CD4-positive, CD25-positive, alpha-beta regulatory T cell (primary cell): Measurements from ENCODE around the gene SUCLG2. TPM values are rescaled to one million over a fixed set of nuclear protein-coding genes. Genes with fewer than 3 reads are reported as not detected.

ENCODE experiments used
- ATAC-seq, 2 donors: fragments of 150-1000 bp; cut with Tn5 transposase; one replicate each; pipeline ENCODE4 v1.10.0; 2021; ENCODE audit warnings: low read depth in 2 of 2, moderate number of reproducible peaks in 2 of 2, moderate library complexity in 1 of 2
- DNase-seq, 3 donors: peaks; one replicate each; pipeline versions ENCODE4 v3.0.0 to v3.0.0-alpha.2; 2012 to 2022; ENCODE audit warnings: mixed read lengths in 1 of 3
- H3K27ac ChIP-seq: one replicate; pipeline ENCODE4 v1.7.0; 2013; ENCODE audit warnings: mild to moderate bottlenecking, low read length; ENCODE audit not compliant: insufficient read depth, poor library complexity, severe bottlenecking
- H3K27me3 ChIP-seq: one replicate; pipeline ENCODE4 v1.7.0; 2013; ENCODE audit warnings: low read length; ENCODE audit not compliant: control insufficient read depth, insufficient read depth
- H3K36me3 ChIP-seq: one replicate; pipeline ENCODE4 v1.7.0; 2013; ENCODE audit warnings: mild to moderate bottlenecking, low read length, moderate library complexity; ENCODE audit not compliant: control insufficient read depth, insufficient read depth
- H3K4me1 ChIP-seq: 2 replicates; pipeline ENCODE4 v1.7.0; 2013; ENCODE audit warnings: mild to moderate bottlenecking, low read length; ENCODE audit not compliant: insufficient read depth, control insufficient read depth, poor library complexity, severe bottlenecking
- H3K4me3 ChIP-seq: one replicate; pipeline ENCODE4 v1.7.0; 2013; ENCODE audit warnings: low read depth, mild to moderate bottlenecking, low read length, moderate library complexity
- H3K9me3 ChIP-seq, 2 experiments: 1 replicate in 1 of 2; 2 replicates in 1 of 2; pipeline ENCODE4 v1.7.0; 2013; ENCODE audit warnings: low read length in 2 of 2, mild to moderate bottlenecking in 1 of 2, moderate library complexity in 1 of 2; ENCODE audit not compliant: control insufficient read depth in 2 of 2
- H3K27ac Mint-ChIP-seq, 3 donors: one replicate each; pipeline ENCODE4 v1.8.0; 2020 to 2022; ENCODE audit warnings: mild to moderate bottlenecking in 3 of 3, mixed read lengths in 3 of 3, moderate library complexity in 2 of 3
- H3K27me3 Mint-ChIP-seq: one replicate; pipeline ENCODE4 v1.8.0; 2022; ENCODE audit warnings: mild to moderate bottlenecking, mixed read lengths
- H3K36me3 Mint-ChIP-seq: one replicate; pipeline ENCODE4 v1.8.0; 2020; ENCODE audit warnings: mixed read lengths
- H3K4me1 Mint-ChIP-seq, 4 donors: one replicate each; pipeline ENCODE4 v1.8.0; 2020 to 2022; ENCODE audit warnings: mixed read lengths in 4 of 4, mild to moderate bottlenecking in 1 of 4
- H3K4me3 Mint-ChIP-seq, 4 donors: one replicate each; pipeline ENCODE4 v1.8.0; 2020 to 2022; ENCODE audit warnings: mild to moderate bottlenecking in 4 of 4, mixed read lengths in 4 of 4, moderate library complexity in 3 of 4
- H3K9me3 Mint-ChIP-seq, 7 donors: one replicate each; pipeline ENCODE4 v1.8.0; 2020 to 2022; ENCODE audit warnings: mixed read lengths in 7 of 7, mild to moderate bottlenecking in 3 of 7, moderate library complexity in 2 of 7
- polyA plus RNA-seq, 4 donors: library from polyadenylated mRNA; unstranded; fragments of 300-500 nt; fragmentation: Illumina TruSeq; gene quantifications; one replicate each; pipeline ENCODE4 v1.2.3, GENCODE V29; 2021
- total RNA-seq: library from RNA; stranded (reverse); gene quantifications from one replicate; pipeline ENCODE4 v1.2.3, GENCODE V29; 2022

Gene SUCLG2
- total and polyA plus RNA-seq, 5 donors from 2014 or later: 53.6 to 75.0 (median 67.6) TPM

- Mint-ChIP-seq H3K4me1 (peaks cover 8 to 17% (median 13%) of the 10 kb centered on the region in 4 donors), H3K9me3 (peaks cover 0 to 2% (median 0%) of the 10 kb centered on the region in 7 donors), H3K27me3 (no peaks in the 10 kb centered on the region), H3K36me3 (peaks cover 44% of the 10 kb centered on the region), H3K4me3 (no peak overlapping the region), H3K27ac (no peak overlapping the region)
- H3K9me3 ChIP-seq: no peaks in the 10 kb centered on the region
- peaks cover 21% of the 10 kb centered on the region for H3K36me3 ChIP-seq
- ATAC-seq (no peak), DNase-seq (peak in 1 of 3 donors; percentile 47)
- no peak overlapping the region for H3K4me3 ChIP-seq
- no peak overlapping the region for H3K27ac ChIP-seq
- no peaks in the 10 kb centered on the region for H3K4me1 ChIP-seq
- no peaks in the 10 kb centered on the region for H3K27me3 ChIP-seq
Observed at GRCh38 chr3:67489816-67490215, 164.6 kb downstream of the SUCLG2 start.

GRCh38 chr3:67487564-67488114 is 166.8 kb downstream of the SUCLG2 start:
- Mint-ChIP-seq H3K36me3 (peaks cover 46% of the 10 kb centered on the region), H3K27ac (no peak overlapping the region), H3K27me3 (no peaks in the 10 kb centered on the region), H3K9me3 (no peaks in the 10 kb centered on the region), H3K4me1 (peaks cover 8 to 26% (median 22%) of the 10 kb centered on the region in 4 donors), H3K4me3 (no peak overlapping the region)
- no peaks in the 10 kb centered on the region for H3K27me3 ChIP-seq
- H3K27ac ChIP-seq: no peak overlapping the region
- H3K36me3 ChIP-seq: peaks cover 8% of the 10 kb centered on the region
- H3K9me3 ChIP-seq: no peaks in the 10 kb centered on the region
- H3K4me3 ChIP-seq: no peak overlapping the region
- ATAC-seq: no peak
- DNase-seq: no peak
- H3K4me1 ChIP-seq: no peaks in the 10 kb centered on the region

DNA sequence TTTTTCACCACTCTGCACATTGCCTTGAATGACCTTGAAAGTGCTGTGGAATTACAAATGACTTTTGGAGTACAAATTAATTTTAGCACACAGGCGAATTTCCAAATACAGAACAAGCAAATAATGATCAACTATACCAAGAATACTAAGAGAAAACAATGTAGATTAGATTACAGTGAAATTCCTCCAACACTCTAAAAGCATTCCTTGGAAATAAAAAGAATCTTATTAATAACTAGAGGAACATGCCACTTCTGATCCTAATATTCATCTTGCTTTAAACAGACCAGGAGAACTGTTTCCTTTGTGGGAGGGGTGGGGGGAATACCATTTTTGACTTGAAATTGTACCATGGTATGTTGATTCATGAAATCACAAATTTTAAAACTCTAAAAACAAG is 167.5 kb downstream of the SUCLG2 start:
- Histone ChIP-seq H3K9me3 (no peaks in the 10 kb centered on the region), H3K36me3 (peaks cover 8% of the 10 kb centered on the region), H3K4me1 (no peaks in the 10 kb centered on the region), H3K27me3 (no peaks in the 10 kb centered on the region), H3K4me3 (no peak overlapping the region), H3K27ac (no peak overlapping the region)
- no peaks in the 10 kb centered on the region for H3K27me3 Mint-ChIP-seq
- no peak for DNase-seq
- H3K27ac Mint-ChIP-seq: no peak overlapping the region
- no peak overlapping the region for H3K4me3 Mint-ChIP-seq
- peaks cover 8 to 26% (median 18%) of the 10 kb centered on the region in 4 donors for H3K4me1 Mint-ChIP-seq
- ATAC-seq: no peak
- H3K9me3 Mint-ChIP-seq: no peaks in the 10 kb centered on the region
- H3K36me3 Mint-ChIP-seq: peaks cover 42% of the 10 kb centered on the region

GRCh38 chr3:67484085-67484484 is 170.3 kb downstream of the SUCLG2 start:
- peaks cover 43% of the 10 kb centered on the region for H3K36me3 Mint-ChIP-seq
- peak overlapping the region in 2 of 3 donors; percentile 13 to 53 for H3K27ac Mint-ChIP-seq

GRCh38 chr3:67481126-67481525 is 173.3 kb downstream of the SUCLG2 start:
- Mint-ChIP-seq H3K36me3 (peaks cover 56% of the 10 kb centered on the region), H3K4me3 (no peak overlapping the region), H3K9me3 (no peaks in the 10 kb centered on the region), H3K27me3 (no peaks in the 10 kb centered on the region), H3K4me1 (peaks cover 9 to 19% (median 15%) of the 10 kb centered on the region in 4 donors), H3K27ac (no peak overlapping the region)
- no peak overlapping the region for H3K4me3 ChIP-seq
- no peak for DNase-seq
- H3K27ac ChIP-seq: no peak overlapping the region
- H3K36me3 ChIP-seq: peaks cover 14% of the 10 kb centered on the region
- H3K4me1 ChIP-seq: no peaks in the 10 kb centered on the region
- no peaks in the 10 kb centered on the region for H3K27me3 ChIP-seq
- H3K9me3 ChIP-seq: no peaks in the 10 kb centered on the region
- no peak for ATAC-seq

More at GRCh38 chr3:67484085-67484484, 170.3 kb downstream of the SUCLG2 start:
- Histone ChIP-seq H3K36me3 (peaks cover 11% of the 10 kb centered on the region), H3K27ac (no peak overlapping the region), H3K9me3 (no peaks in the 10 kb centered on the region), H3K27me3 (no peaks in the 10 kb centered on the region), H3K4me3 (no peak overlapping the region), H3K4me1 (no peaks in the 10 kb centered on the region)
- DNase-seq (no peak), ATAC-seq (no peak)
- Mint-ChIP-seq H3K4me3 (no peak overlapping the region), H3K27me3 (no peaks in the 10 kb centered on the region), H3K9me3 (no peaks in the 10 kb centered on the region), H3K4me1 (peaks cover 8 to 16% (median 10%) of the 10 kb centered on the region in 4 donors)

DNA sequence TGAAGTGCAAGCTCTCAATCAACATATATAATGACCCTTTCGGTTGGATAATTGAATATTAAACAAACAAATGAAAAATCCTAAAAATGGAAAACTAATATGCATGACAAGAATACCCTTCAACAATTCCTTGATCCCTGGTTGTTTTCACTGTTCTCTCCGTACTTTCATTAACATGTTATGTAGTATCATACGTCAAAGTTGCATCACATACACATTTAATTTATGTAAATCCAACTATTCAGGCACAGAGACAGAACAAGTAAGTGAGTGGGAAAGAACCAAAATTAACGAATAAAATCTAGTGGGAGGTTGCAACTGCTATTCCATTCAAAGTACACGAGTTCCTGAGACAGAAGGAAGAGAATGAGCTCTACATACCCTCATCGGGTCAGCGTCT is 176.0 kb downstream of the SUCLG2 start:
- Histone ChIP-seq H3K36me3 (peaks cover 15% of the 10 kb centered on the region), H3K27ac (no peak overlapping the region), H3K4me3 (no peak overlapping the region), H3K27me3 (no peaks in the 10 kb centered on the region), H3K9me3 (no peaks in the 10 kb centered on the region), H3K4me1 (no peaks in the 10 kb centered on the region)
- Mint-ChIP-seq H3K4me1 (peaks cover 2 to 25% (median 8%) of the 10 kb centered on the region in 4 donors), H3K27me3 (no peaks in the 10 kb centered on the region), H3K9me3 (no peaks in the 10 kb centered on the region), H3K4me3 (no peak overlapping the region), H3K36me3 (peaks cover 62% of the 10 kb centered on the region), H3K27ac (no peak overlapping the region)
- ATAC-seq (no peak), DNase-seq (no peak)

- Mint-ChIP-seq H3K27ac (no peak overlapping the region), H3K27me3 (no peaks in the 10 kb centered on the region), H3K36me3 (peaks cover 61% of the 10 kb centered on the region), H3K4me1 (peaks cover 6 to 36% (median 10%) of the 10 kb centered on the region in 4 donors), H3K4me3 (no peak overlapping the region), H3K9me3 (no peaks in the 10 kb centered on the region)
- H3K27ac ChIP-seq: no peak overlapping the region
- no peaks in the 10 kb centered on the region for H3K27me3 ChIP-seq
- no peak for DNase-seq
- H3K9me3 ChIP-seq: no peaks in the 10 kb centered on the region
- peaks cover 15% of the 10 kb centered on the region for H3K36me3 ChIP-seq
- ATAC-seq: no peak
- H3K4me3 ChIP-seq: no peak overlapping the region
- H3K4me1 ChIP-seq: no peaks in the 10 kb centered on the region
Observed at GRCh38 chr3:67474311-67474710, 180.1 kb downstream of the SUCLG2 start.

- H3K36me3 ChIP-seq: peaks cover 21% of the 10 kb centered on the region
- H3K27ac Mint-ChIP-seq: no peak overlapping the region
Observed at GRCh38 chr3:67472674-67473201, 181.7 kb downstream of the SUCLG2 start.

More at GRCh38 chr3:67472674-67473201, 181.7 kb downstream of the SUCLG2 start:
- Mint-ChIP-seq H3K27me3 (no peaks in the 10 kb centered on the region), H3K4me1 (peaks cover 8 to 30% (median 15%) of the 10 kb centered on the region in 4 donors), H3K36me3 (peaks cover 59% of the 10 kb centered on the region), H3K4me3 (no peak overlapping the region), H3K9me3 (no peaks in the 10 kb centered on the region)
- Histone ChIP-seq H3K4me3 (no peak overlapping the region), H3K9me3 (no peaks in the 10 kb centered on the region), H3K4me1 (no peaks in the 10 kb centered on the region), H3K27ac (no peak overlapping the region), H3K27me3 (no peaks in the 10 kb centered on the region)
- DNase-seq: no peak
- ATAC-seq: no peak
